ENCODE results near the gene NR6A1. TPM values are rescaled to one million over a fixed set of nuclear protein-coding genes. Genes with fewer than 3 reads are reported as not detected.

The NR6A1 gene
- polyA plus RNA-seq, 1 experiment, result 0.25 TPM

GRCh38 chr9:124786881-124787573 is 15.9 kb upstream of the NR6A1 start:
- no peak for DNase-seq (ENCODE audit: low read depth)

GRCh38 chr9:124784509-124784908 is 13.4 kb upstream of the NR6A1 start:
- ChIA-PET CTCF (interaction anchor here (16.5 kb wide), 1 partner anchor 62 kb away, joined by 1161 read pairs; the partner anchor contains the start of genes ARPC5L, RPL35 and WDR38), POLR2A (no interaction called here)
- H3K27me3 ChIP-seq (ENCODE audit: control insufficient read depth, insufficient read depth, low read length), result no peaks in the 10 kb centered on the region
- TF ChIP-seq CTCF (IDR thresholded peaks at IDR 0.05; ENCODE audit: insufficient read depth, low read depth, low read length), result no peak
- H3K4me3 ChIP-seq (ENCODE audit: low read depth, low read length), result no peak overlapping the region
- DNase-seq (ENCODE audit: low read depth), result peak; percentile 64
- no peaks in the 10 kb centered on the region for H3K36me3 ChIP-seq (ENCODE audit: control insufficient read depth, insufficient read depth, low read length)

More at GRCh38 chr9:124786881-124787573, 15.9 kb upstream of the NR6A1 start:
- no peak for TF ChIP-seq CTCF (IDR thresholded peaks at IDR 0.05; ENCODE audit: insufficient read depth, low read depth, low read length)
- Histone ChIP-seq H3K4me3 (ENCODE audit: low read depth, low read length) (no peak overlapping the region), H3K36me3 (ENCODE audit: control insufficient read depth, insufficient read depth, low read length) (no peaks in the 10 kb centered on the region), H3K27me3 (ENCODE audit: control insufficient read depth, insufficient read depth, low read length) (no peaks in the 10 kb centered on the region)
- CTCF ChIA-PET, result interaction anchor here (0.6 to 6.2 kb wide), 3 partner anchors 15 to 66 kb away, joined by 3 to 38 read pairs (median 4); partner anchors contain the start of genes NR6A1 and WDR38
- POLR2A ChIA-PET, result no interaction called here

DNA sequence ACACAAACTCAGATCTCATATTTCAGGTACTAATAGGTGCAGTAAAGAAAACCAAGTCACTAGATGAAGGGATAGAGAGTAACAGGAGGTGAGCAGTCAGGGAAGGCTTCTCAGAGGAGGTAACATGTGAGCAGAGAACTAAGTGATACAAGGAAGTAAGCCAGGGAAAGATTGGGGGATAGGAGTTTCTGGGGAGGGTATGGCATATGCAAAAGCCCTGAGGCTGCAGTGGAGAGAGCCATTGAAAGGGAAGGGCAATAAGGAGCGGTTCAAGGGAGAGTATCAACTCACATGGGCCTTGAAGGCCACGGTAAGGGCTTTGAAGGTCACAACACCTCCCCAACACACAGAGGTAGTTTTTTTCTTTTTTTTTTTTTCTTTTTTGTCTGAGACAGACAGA is 12.7 kb upstream of the NR6A1 start:
- no peaks in the 10 kb centered on the region for H3K27me3 ChIP-seq (ENCODE audit: control insufficient read depth, insufficient read depth, low read length)
- POLR2A ChIA-PET, result no interaction called here
- no peak for DNase-seq (ENCODE audit: low read depth)
- no peaks in the 10 kb centered on the region for H3K36me3 ChIP-seq (ENCODE audit: control insufficient read depth, insufficient read depth, low read length)
- no peak for TF ChIP-seq CTCF (IDR thresholded peaks at IDR 0.05; ENCODE audit: insufficient read depth, low read depth, low read length)
- CTCF ChIA-PET, result interaction anchor here (16.5 kb wide), 1 partner anchor 63 kb away, joined by 1161 read pairs; the partner anchor contains the start of genes ARPC5L, RPL35 and WDR38
- H3K4me3 ChIP-seq (ENCODE audit: low read depth, low read length), result no peak overlapping the region

GRCh38 chr9:124782661-124783574 is 11.8 kb upstream of the NR6A1 start:
- Histone ChIP-seq H3K27me3 (ENCODE audit: control insufficient read depth, insufficient read depth, low read length) (no peaks in the 10 kb centered on the region), H3K4me3 (ENCODE audit: low read depth, low read length) (no peak overlapping the region), H3K36me3 (ENCODE audit: control insufficient read depth, insufficient read depth, low read length) (no peaks in the 10 kb centered on the region)
- DNase-seq (ENCODE audit: low read depth), result no peak
- TF ChIP-seq CTCF (IDR thresholded peaks at IDR 0.05; ENCODE audit: insufficient read depth, low read depth, low read length), result no peak
- ChIA-PET POLR2A (no interaction called here), CTCF (interaction anchor here (16.5 kb wide), 1 partner anchor 64 kb away, joined by 1161 read pairs; the partner anchor contains the start of genes ARPC5L, RPL35 and WDR38)

All from BJ (cell line).